Measurements from ENCODE around the gene ATP5F1E.

Gene ATP5F1E

GRCh38 chr20:59032023-59032712, at the start of gene ATP5F1E:
TSS of gene ATP5F1E (minus strand) at chr20:59032335. CDS start at chr20:59032251, 84 bp downstream.
- peaks cover 71% of the 10 kb centered on the region for H3K36me3 ChIP-seq (ENCODE audit: insufficient read depth, low read length)
- peak within 1 kb of the TSS; percentile 76 for H3K4me2 ChIP-seq (ENCODE audit: low read depth, low read length, poor library complexity, severe bottlenecking)
- H4K20me1 ChIP-seq (ENCODE audit: insufficient read depth, low read length, poor library complexity, severe bottlenecking) = peaks cover 61% of the 10 kb centered on the region
- no peaks in the 10 kb centered on the region for H3K9me2 ChIP-seq (replicated peaks; ENCODE audit: low read depth, low read length)
- no peak for TF ChIP-seq EZH2phosphoT487 (IDR thresholded peaks at IDR 0.05; ENCODE audit: borderline replicate concordance)
- TF ChIP-seq CTCF (conservative IDR thresholded peaks at IDR 0.05; ENCODE audit: low read length) = no peak
- H2AFZ ChIP-seq (ENCODE audit: low read length) = peak within 1 kb of the TSS; percentile 58; the same call in 1 of the 2 replicates
- no peaks in the 10 kb centered on the region for H3K27me3 ChIP-seq (ENCODE audit: insufficient read depth, low read length, poor library complexity, severe bottlenecking)
- no peaks in the 10 kb centered on the region; the same call in 1 of the 2 replicates for H3F3A ChIP-seq (ENCODE audit: low read depth)
- peak within 1 kb of the TSS; percentile 80 for H3K4me3 ChIP-seq (ENCODE audit: low read length, poor library complexity, severe bottlenecking)
- no peaks in the 10 kb centered on the region for H3K9me3 ChIP-seq (ENCODE audit: insufficient read depth, low read depth, low read length)
- peak within 1 kb of the TSS; percentile 80 for H3K9ac ChIP-seq (ENCODE audit: low read depth, low read length, poor library complexity, severe bottlenecking)
- peaks cover 76% of the 10 kb centered on the region for H3K79me2 ChIP-seq (ENCODE audit: insufficient read depth, low read length)
- peaks cover 26% of the 10 kb centered on the region for H3K4me1 ChIP-seq (ENCODE audit: insufficient read depth, low read length, poor library complexity, severe bottlenecking)

DNA sequence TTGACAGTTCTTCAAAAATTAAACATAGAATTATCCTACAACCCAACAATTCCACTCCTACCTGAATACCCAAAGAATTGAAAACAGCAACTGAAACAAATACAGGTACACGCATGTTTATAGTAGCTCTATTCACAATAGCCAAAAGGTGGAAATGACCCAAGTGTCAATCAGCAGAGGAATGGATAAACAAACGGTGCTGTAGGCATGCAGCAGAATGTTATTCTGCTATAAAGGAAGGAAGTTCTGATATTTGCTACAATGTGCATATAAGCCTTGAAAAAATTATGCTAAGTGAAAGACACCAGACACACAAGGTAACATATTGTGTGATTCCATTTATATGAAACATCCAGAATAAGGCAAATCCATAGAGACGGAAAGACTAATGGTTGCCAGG, 48.9 kb upstream of the ATP5F1E start:
- no peak overlapping the region for H3K4me2 ChIP-seq (ENCODE audit: low read depth, low read length, poor library complexity, severe bottlenecking)
- H3K4me3 ChIP-seq (ENCODE audit: low read length, poor library complexity, severe bottlenecking) = no peak overlapping the region
- no peaks in the 10 kb centered on the region for H3K79me2 ChIP-seq (ENCODE audit: insufficient read depth, low read length)
- H3K9ac ChIP-seq (ENCODE audit: low read depth, low read length, poor library complexity, severe bottlenecking) = no peak overlapping the region
- H3K9me2 ChIP-seq (replicated peaks; ENCODE audit: low read depth, low read length) = no peaks in the 10 kb centered on the region
- H2AFZ ChIP-seq (ENCODE audit: low read length) = no peak overlapping the region
- no peaks in the 10 kb centered on the region for H3F3A ChIP-seq (ENCODE audit: low read depth)
- no peaks in the 10 kb centered on the region for H3K9me3 ChIP-seq (ENCODE audit: insufficient read depth, low read depth, low read length)
- H3K27me3 ChIP-seq (ENCODE audit: insufficient read depth, low read length, poor library complexity, severe bottlenecking) = no peaks in the 10 kb centered on the region
- no peaks in the 10 kb centered on the region for H3K36me3 ChIP-seq (ENCODE audit: insufficient read depth, low read length)
- H3K4me1 ChIP-seq (ENCODE audit: insufficient read depth, low read length, poor library complexity, severe bottlenecking) = no peaks in the 10 kb centered on the region
- no peaks in the 10 kb centered on the region for H4K20me1 ChIP-seq (ENCODE audit: insufficient read depth, low read length, poor library complexity, severe bottlenecking)
- TF ChIP-seq EZH2phosphoT487 (IDR thresholded peaks at IDR 0.05; ENCODE audit: borderline replicate concordance) = no peak

DNA sequence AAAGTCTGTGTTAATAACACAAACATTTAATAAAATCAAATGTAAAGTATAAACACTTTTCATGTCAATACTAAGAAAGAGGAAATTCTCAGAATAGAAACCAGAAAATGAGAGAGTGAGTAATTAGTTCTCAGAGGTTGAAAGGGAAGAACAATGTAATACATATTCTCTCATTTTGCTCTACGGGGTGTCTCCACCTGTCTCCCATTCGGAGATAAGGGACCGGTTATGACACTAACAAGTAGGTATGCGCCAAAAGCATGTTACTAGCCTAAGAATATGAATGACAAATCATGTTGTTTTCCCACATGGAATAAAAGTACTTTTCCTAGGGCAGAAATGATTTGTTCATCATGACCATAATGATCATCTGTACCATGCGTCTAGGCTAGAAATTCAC, 46.1 kb upstream of the ATP5F1E start:
- Histone ChIP-seq H4K20me1 (ENCODE audit: insufficient read depth, low read length, poor library complexity, severe bottlenecking) (no peaks in the 10 kb centered on the region), H3K4me1 (ENCODE audit: insufficient read depth, low read length, poor library complexity, severe bottlenecking) (no peaks in the 10 kb centered on the region), H3K9ac (ENCODE audit: low read depth, low read length, poor library complexity, severe bottlenecking) (no peak overlapping the region), H3K9me3 (ENCODE audit: insufficient read depth, low read depth, low read length) (no peaks in the 10 kb centered on the region), H2AFZ (ENCODE audit: low read length) (no peak overlapping the region), H3K36me3 (ENCODE audit: insufficient read depth, low read length) (no peaks in the 10 kb centered on the region), H3K79me2 (ENCODE audit: insufficient read depth, low read length) (no peaks in the 10 kb centered on the region), H3K27me3 (ENCODE audit: insufficient read depth, low read length, poor library complexity, severe bottlenecking) (no peaks in the 10 kb centered on the region), H3K9me2 (replicated peaks; ENCODE audit: low read depth, low read length) (no peaks in the 10 kb centered on the region), H3K4me3 (ENCODE audit: low read length, poor library complexity, severe bottlenecking) (no peak overlapping the region), H3K4me2 (ENCODE audit: low read depth, low read length, poor library complexity, severe bottlenecking) (no peak overlapping the region), H3F3A (ENCODE audit: low read depth) (no peaks in the 10 kb centered on the region)
- TF ChIP-seq EZH2phosphoT487 (IDR thresholded peaks at IDR 0.05; ENCODE audit: borderline replicate concordance) (no peak), CTCF (conservative IDR thresholded peaks at IDR 0.05; ENCODE audit: low read length) (no peak)

GRCh38 chr20:59077705-59078104, 45.6 kb upstream of the ATP5F1E start:
- H3K9me2 ChIP-seq (replicated peaks; ENCODE audit: low read depth, low read length) = no peaks in the 10 kb centered on the region
- H2AFZ ChIP-seq (ENCODE audit: low read length) = no peak overlapping the region
- no peaks in the 10 kb centered on the region for H3K9me3 ChIP-seq (ENCODE audit: insufficient read depth, low read depth, low read length)
- no peaks in the 10 kb centered on the region for H3K79me2 ChIP-seq (ENCODE audit: insufficient read depth, low read length)
- H3K4me2 ChIP-seq (ENCODE audit: low read depth, low read length, poor library complexity, severe bottlenecking) = no peak overlapping the region
- H4K20me1 ChIP-seq (ENCODE audit: insufficient read depth, low read length, poor library complexity, severe bottlenecking) = no peaks in the 10 kb centered on the region
- H3K36me3 ChIP-seq (ENCODE audit: insufficient read depth, low read length) = no peaks in the 10 kb centered on the region
- no peak for TF ChIP-seq CTCF (conservative IDR thresholded peaks at IDR 0.05; ENCODE audit: low read length)
- no peak for TF ChIP-seq EZH2phosphoT487 (IDR thresholded peaks at IDR 0.05; ENCODE audit: borderline replicate concordance)
- no peak overlapping the region for H3K9ac ChIP-seq (ENCODE audit: low read depth, low read length, poor library complexity, severe bottlenecking)
- no peaks in the 10 kb centered on the region for H3K27me3 ChIP-seq (ENCODE audit: insufficient read depth, low read length, poor library complexity, severe bottlenecking)
- no peaks in the 10 kb centered on the region for H3K4me1 ChIP-seq (ENCODE audit: insufficient read depth, low read length, poor library complexity, severe bottlenecking)
- H3K4me3 ChIP-seq (ENCODE audit: low read length, poor library complexity, severe bottlenecking) = no peak overlapping the region
- H3F3A ChIP-seq (ENCODE audit: low read depth) = no peaks in the 10 kb centered on the region
